Inferior parietal cortex (tissue), 1 donor: ENCODE results near the gene EYA4.

Source experiments
- DNase-seq: peaks from one replicate; pipeline ENCODE4 v3.0.0-alpha.2; 2016; ENCODE audit errors: extremely low spot score

EYA4 gene

GRCh38 chr6:133447924-133448323, 206.8 kb downstream of the EYA4 start:
- DNase-seq, result no peak

GRCh38 chr6:133456439-133456838, 215.3 kb downstream of the EYA4 start:
- DNase-seq, result no peak

DNA sequence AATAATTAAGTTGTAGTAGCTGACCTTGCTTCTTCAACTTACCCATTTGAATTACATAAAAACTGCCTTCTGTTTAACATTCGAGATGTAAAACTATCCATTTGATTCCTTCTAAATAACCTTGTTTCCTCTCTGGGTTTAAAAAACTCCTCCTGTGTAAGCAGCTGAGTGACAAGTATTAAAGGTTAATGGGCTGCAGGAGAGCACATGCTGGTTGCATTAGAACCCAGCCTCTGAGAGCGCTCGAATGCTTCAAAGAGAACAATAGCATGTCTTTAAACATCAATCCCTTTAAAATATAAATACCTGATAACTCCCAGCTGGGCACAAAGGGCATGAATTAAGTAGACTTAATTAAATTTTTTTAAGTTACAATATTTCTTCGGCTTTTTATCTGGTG, 215.8 kb downstream of the EYA4 start:
- DNase-seq, result no peak

DNA sequence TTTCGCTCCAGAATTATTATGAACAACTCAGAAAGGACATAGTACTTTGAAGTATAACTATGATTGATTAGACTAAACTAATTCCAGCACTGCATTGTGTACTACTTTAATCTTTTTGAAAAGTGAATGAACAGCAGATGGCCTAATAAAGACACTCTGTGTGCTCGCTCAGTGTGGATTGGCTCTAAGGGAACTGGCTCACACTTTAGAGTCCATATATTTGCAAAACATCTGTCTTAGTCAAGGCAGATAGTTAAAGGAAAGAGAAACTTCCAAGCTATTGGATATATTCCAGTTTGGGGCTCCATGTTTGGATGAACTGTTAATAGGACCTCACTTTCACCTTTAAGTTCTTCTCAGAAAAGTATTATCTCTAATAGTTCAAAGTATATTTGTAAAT, 218.9 kb downstream of the EYA4 start:
- no peak for DNase-seq

DNA sequence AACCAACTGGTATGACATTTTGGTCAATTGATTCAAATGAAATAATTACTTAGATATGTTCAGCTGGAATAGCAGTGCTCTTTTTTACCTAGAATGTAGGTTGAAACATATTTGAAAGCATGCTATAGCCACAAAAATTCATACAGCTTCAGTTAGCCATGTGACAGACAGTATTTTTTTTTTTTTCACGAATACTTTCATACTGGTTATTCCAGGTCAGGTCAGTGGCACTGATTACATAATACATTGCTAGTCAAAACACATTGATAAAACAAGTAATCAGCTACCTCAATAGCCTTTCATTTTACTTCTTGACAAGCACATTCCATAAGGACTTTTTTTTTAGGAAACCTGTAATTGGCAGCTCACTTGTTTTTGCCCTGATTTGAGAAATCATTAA, 222.6 kb downstream of the EYA4 start:
- no peak for DNase-seq

DNA sequence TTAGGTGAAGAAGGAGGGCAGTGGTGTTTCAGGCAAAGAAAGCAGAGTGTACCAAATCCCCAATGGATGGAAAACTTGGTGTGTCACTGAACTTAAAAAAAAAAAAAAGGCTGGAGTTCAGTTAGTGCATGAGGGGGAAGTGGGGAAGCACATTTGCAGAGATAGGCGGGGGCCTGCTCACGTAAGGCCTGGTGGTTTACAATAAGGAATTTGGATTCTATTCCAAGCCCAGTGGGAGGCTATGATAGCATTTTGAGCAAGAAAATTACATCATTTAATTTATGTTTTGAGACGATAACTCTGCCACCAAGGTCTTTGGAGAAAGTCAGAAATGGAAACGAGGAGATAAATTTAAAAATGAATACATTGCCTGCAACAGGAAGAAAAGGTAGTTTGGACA, 225.5 kb downstream of the EYA4 start:
- DNase-seq, result no peak

- no peak for DNase-seq
These were observed 226.2 kb downstream of the EYA4 start for GRCh38 chr6:133467231-133467981.

DNA sequence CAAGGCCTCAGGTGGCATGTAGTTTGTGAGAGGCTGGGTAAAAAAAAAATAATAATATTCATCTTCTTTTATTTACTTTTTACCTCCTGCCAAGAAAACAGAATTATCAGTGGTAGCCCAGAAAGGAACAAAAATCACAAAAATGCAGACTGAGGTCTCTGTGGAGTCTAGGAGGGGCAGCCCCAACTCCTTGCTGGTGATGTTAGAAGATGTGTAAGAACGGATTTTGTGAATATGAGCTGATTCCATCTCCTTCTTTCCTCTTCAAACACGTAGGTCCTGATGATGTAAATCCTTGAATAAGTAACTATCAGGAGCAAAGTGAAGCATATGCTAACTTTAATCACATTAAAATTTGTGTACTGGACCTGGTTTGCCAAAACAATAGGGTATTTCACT, 226.8 kb downstream of the EYA4 start:
- DNase-seq, result no peak

GRCh38 chr6:133468591-133468990, 227.4 kb downstream of the EYA4 start:
- DNase-seq, result no peak

GRCh38 chr6:133474516-133474915, 233.4 kb downstream of the EYA4 start:
- DNase-seq, result no peak

GRCh38 chr6:133478673-133479072, 237.5 kb downstream of the EYA4 start:
- no peak for DNase-seq

GRCh38 chr6:133487174-133487573, 246.0 kb downstream of the EYA4 start:
- no peak for DNase-seq

DNA sequence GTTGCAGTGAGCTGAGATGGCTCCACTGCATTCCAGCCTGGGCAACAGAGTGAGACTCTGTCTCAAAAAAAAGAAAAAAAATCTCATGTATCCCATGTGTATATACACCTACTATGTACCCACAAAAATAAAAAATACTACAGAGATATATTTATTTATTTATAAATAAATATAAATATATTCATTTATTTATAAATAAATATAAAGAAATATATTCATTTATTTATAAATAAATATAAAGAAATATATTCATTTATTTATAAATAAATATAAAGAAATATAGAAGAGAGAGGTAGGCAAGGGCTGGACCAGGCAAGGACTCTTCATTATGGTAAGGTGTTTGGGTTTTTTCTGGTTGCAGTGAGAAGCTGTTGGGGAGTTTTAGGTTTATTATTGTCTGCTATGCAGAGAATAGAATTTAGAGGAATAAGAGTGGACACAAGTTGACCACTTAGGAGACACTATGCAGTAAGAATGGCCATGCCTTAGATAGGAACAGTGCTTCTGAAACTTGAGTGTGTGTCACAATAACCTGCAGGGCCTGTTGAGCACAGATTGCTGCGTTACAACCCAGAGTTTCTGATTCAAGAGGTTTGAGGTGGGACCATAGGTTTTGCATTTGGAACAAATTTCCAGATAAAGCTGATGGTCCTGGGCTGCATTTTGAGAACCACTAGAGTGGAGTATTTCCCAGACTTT, 254.2 kb downstream of the EYA4 start:
- DNase-seq, result no peak

- DNase-seq, result no peak
These were observed 258.5 kb downstream of the EYA4 start for GRCh38 chr6:133499662-133500061.

- DNase-seq, result no peak
These were observed 260.6 kb downstream of the EYA4 start for GRCh38 chr6:133501675-133502270.

GRCh38 chr6:133502441-133503335, 261.5 kb downstream of the EYA4 start:
- DNase-seq, result no peak

DNA sequence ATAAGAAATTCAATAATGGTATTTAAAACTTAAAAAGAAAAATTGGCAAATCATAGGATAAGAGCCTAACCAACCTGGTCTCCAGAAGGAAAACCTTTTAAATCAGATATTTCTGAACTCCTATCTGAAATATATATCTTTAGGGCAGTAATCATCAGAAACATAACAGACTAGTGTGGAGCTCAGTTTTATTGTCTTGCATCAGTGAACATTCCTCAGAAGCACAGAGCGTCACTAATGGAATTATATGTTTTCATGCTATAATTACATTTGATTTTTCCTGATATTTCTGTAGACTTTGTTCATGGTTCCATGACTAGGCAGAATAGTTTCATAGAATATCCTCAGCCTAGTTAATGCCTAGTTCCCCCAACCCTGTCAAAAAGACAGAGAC, 262.2 kb downstream of the EYA4 start:
- no peak for DNase-seq

- no peak for DNase-seq
These were observed 263.0 kb downstream of the EYA4 start for GRCh38 chr6:133504158-133504557.

- DNase-seq, result no peak
These were observed 263.6 kb downstream of the EYA4 start for GRCh38 chr6:133504761-133505160.

- DNase-seq, result no peak
These were observed 264.5 kb downstream of the EYA4 start for GRCh38 chr6:133505681-133506080.

DNA sequence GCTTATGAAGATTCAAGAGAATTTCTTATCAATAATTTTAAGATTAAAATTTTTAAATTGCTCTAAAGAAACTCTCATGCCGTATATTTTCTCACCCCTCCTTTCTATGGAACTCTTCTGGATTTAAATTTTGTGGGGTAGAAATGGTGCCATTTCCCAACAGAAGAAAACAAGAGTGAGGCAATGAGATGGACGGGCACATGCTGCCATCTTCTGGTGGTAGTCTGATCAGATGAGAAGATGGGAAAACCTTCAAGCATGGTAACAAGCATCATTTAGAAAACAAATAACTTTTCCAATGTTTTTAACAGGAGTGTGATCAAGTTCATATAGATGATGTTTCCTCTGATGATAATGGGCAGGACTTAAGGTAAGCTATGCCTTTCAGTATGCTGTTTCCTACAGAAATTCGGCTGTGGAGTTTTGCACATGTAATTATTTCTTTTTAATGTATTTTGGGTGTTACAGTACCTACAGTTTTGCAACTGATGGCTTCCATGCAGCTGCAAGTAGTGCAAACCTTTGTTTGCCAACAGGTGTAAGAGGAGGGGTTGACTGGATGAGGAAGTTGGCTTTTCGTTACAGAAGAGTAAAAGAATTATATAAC, 271.4 kb downstream of the EYA4 start:
- peak; percentile 87 for DNase-seq

- DNase-seq, result no peak
These were observed 282.7 kb downstream of the EYA4 start for GRCh38 chr6:133523816-133524215.
